Activated B cell treated with CpG ODN at 0.5 μM for 24 hours (primary cell): Measurements from ENCODE around the gene DTX3. TPM values are rescaled to one million over a fixed set of nuclear protein-coding genes. Genes with fewer than 3 reads are reported as not detected.

Experiments used
- ATAC-seq: fragments of 200-7000 bp; cut with Tn5 transposase; one replicate; pipeline ENCODE4 v1.10.0; 2021; ENCODE audit warnings: low read depth, mild to moderate bottlenecking, moderate library complexity
- CTCF ChIA-PET: fragments of 350-600 bp; sonication (Branson Sonifier 250); formaldehyde crosslinking; loops from one replicate; lab custom pipeline; 2021; ENCODE audit warnings: antibody characterized with exemption; lab: Charles Lee
- POLR2A ChIA-PET: fragments of 350-600 bp; sonication (Branson Sonifier 250); formaldehyde crosslinking; loops from one replicate; lab custom pipeline; 2021; ENCODE audit warnings: antibody characterized with exemption; lab: Charles Lee
- DNase-seq: peaks from one replicate; pipeline ENCODE4 v3.0.0; 2022
- H3K27ac Mint-ChIP-seq: one replicate; pipeline ENCODE4 v1.8.0; 2020; ENCODE audit warnings: mixed read lengths
- H3K27me3 Mint-ChIP-seq: one replicate; pipeline ENCODE4 v1.8.0; 2021; ENCODE audit warnings: mixed read lengths
- H3K36me3 Mint-ChIP-seq: one replicate; pipeline ENCODE4 v1.8.0; 2021; ENCODE audit warnings: low read depth, mixed read lengths
- H3K4me1 Mint-ChIP-seq: one replicate; pipeline ENCODE4 v1.8.0; 2021; ENCODE audit warnings: mixed read lengths
- H3K4me3 Mint-ChIP-seq: one replicate; pipeline ENCODE4 v1.8.0; 2020; ENCODE audit warnings: mild to moderate bottlenecking, mixed read lengths
- H3K9me3 Mint-ChIP-seq: one replicate; pipeline ENCODE4 v1.8.0; 2020; ENCODE audit warnings: mixed read lengths
- CTCF ChIP-seq: fragments of 200-600 bp; IDR thresholded peaks from one replicate; pipeline ENCODE4 v1.8.0; 2022; ENCODE audit warnings: antibody characterized with exemption, mild to moderate bottlenecking
- intact Hi-C: fragments of 100-400 bp; cut with micrococcal nuclease; formaldehyde crosslinking; loops from one replicate; pipeline ENCODE4 v1.15.1; 2024
- total RNA-seq: library from RNA; stranded (reverse); gene quantifications from 2 replicates; pipeline ENCODE4 v1.2.3, GENCODE V29; 2022

Gene DTX3
- total RNA-seq, 1 donor from 2014 or later = 3.7 TPM

- intact Hi-C loops = loop anchor here (1.0 kb wide), 3 partner anchors 8 to 69 kb away; partner anchors contain the start of genes DTX3 and MBD6
- CTCF ChIA-PET = interaction anchor here (4.2 kb wide), 1 partner anchor 9 kb away, joined by 21 read pairs; no protein-coding TSS in a partner anchor
- peaks cover 17% of the 10 kb centered on the region for H3K36me3 Mint-ChIP-seq
- H3K27ac Mint-ChIP-seq = peak within 1 kb of the TSS; percentile 68
- peak within 1 kb of the TSS; percentile 88 for H3K4me3 Mint-ChIP-seq
- H3K9me3 Mint-ChIP-seq = no peaks in the 10 kb centered on the region
- H3K4me1 Mint-ChIP-seq = peaks cover 19% of the 10 kb centered on the region
- POLR2A ChIA-PET = interaction anchor here (0.7 to 3.4 kb wide), 7 partner anchors 9 to 132 kb away, joined by 3 to 11 read pairs (median 4); partner anchors contain the start of genes DCTN2 and DDIT3
- DNase-seq = peak; percentile 79
- peak; percentile 96 for ATAC-seq
- H3K27me3 Mint-ChIP-seq = no peaks in the 10 kb centered on the region
- TF ChIP-seq CTCF = no peak
These were observed 13.5 kb upstream of the DTX3 start, which contains the start of gene PIP4K2C for GRCh38 chr12:57590864-57591781. TSS of gene PIP4K2C (plus strand) at chr12:57591192. CDS start at chr12:57591290, 98 bp downstream.

- intact Hi-C loops = loop anchor here (1.0 kb wide), 3 partner anchors 9 to 70 kb away; partner anchors contain the start of genes DTX3 and MBD6
- Mint-ChIP-seq H3K36me3 (peaks cover 23% of the 10 kb centered on the region), H3K4me1 (peaks cover 19% of the 10 kb centered on the region), H3K27ac (peak overlapping the region; percentile 68), H3K9me3 (no peaks in the 10 kb centered on the region), H3K27me3 (no peaks in the 10 kb centered on the region), H3K4me3 (peak overlapping the region; percentile 88)
- POLR2A ChIA-PET = interaction anchor here (0.7 to 3.4 kb wide), 7 partner anchors 8 to 133 kb away, joined by 3 to 11 read pairs (median 4); partner anchors contain the start of genes DCTN2 and DDIT3
- DNase-seq = no peak
- TF ChIP-seq CTCF = no peak
- CTCF ChIA-PET = interaction anchor here (4.2 kb wide), 1 partner anchor 10 kb away, joined by 21 read pairs; no protein-coding TSS in a partner anchor
- ATAC-seq = no peak
These were observed 12.8 kb upstream of the DTX3 start for GRCh38 chr12:57591782-57592325.

GRCh38 chr12:57592551-57593165 is 12.0 kb upstream of the DTX3 start:
- Mint-ChIP-seq H3K9me3 (no peaks in the 10 kb centered on the region), H3K36me3 (peaks cover 31% of the 10 kb centered on the region), H3K27ac (no peak overlapping the region), H3K4me1 (peaks cover 19% of the 10 kb centered on the region), H3K27me3 (no peaks in the 10 kb centered on the region), H3K4me3 (peak overlapping the region; percentile 88)
- TF ChIP-seq CTCF = no peak
- POLR2A ChIA-PET = interaction anchor here (0.5 to 3.4 kb wide), 5 partner anchors 12 to 134 kb away, joined by 3 to 11 read pairs (median 4); partner anchors contain the start of genes DCTN2 and DTX3
- DNase-seq = no peak
- intact Hi-C loops = no loop called here
- CTCF ChIA-PET = interaction anchor here (0.7 to 4.2 kb wide), 4 partner anchors 10 to 134 kb away, joined by 4 to 21 read pairs (median 6); no protein-coding TSS in a partner anchor
- no peak for ATAC-seq

GRCh38 chr12:57593187-57593586 is 11.4 kb upstream of the DTX3 start:
- H3K4me1 Mint-ChIP-seq = peaks cover 19% of the 10 kb centered on the region
- CTCF ChIA-PET = interaction anchor here (0.7 to 4.2 kb wide), 5 partner anchors 8 to 135 kb away, joined by 4 to 21 read pairs (median 6); no protein-coding TSS in a partner anchor

More at GRCh38 chr12:57593187-57593586, 11.4 kb upstream of the DTX3 start:
- no peak for DNase-seq
- H3K4me3 Mint-ChIP-seq = no peak overlapping the region
- no peak for TF ChIP-seq CTCF
- H3K9me3 Mint-ChIP-seq = no peaks in the 10 kb centered on the region
- no peaks in the 10 kb centered on the region for H3K27me3 Mint-ChIP-seq
- H3K27ac Mint-ChIP-seq = no peak overlapping the region
- POLR2A ChIA-PET = interaction anchor here (0.5 to 3.4 kb wide), 5 partner anchors 12 to 184 kb away, joined by 3 to 11 read pairs (median 4); partner anchors contain the start of genes DCTN2 and DTX3
- no peak for ATAC-seq
- intact Hi-C loops = no loop called here
- peaks cover 33% of the 10 kb centered on the region for H3K36me3 Mint-ChIP-seq
